Hepatocyte (in vitro differentiated cells): ENCODE measurements around the gene MYEF2.

ENCODE experiments used
- EZH2 ChIP-seq: fragments of 200-600 bp; sonication (generic); IDR thresholded peaks from 2 replicates; pipeline ENCODE4 v1.6.1; 2016; ENCODE audit warnings: antibody characterized with exemption, mild to moderate bottlenecking, borderline replicate concordance
- EZH2phosphoT487 ChIP-seq: fragments of 200-600 bp; sonication (generic); IDR thresholded peaks from one replicate; pipeline ENCODE4 v1.6.1; 2018; ENCODE audit warnings: antibody characterized with exemption, mild to moderate bottlenecking, low read depth, moderate library complexity; ENCODE audit not compliant: unreplicated experiment, severe bottlenecking
- TF ChIP-seq, protein P1 (sequence below): fragments of 200-600 bp; sonication (generic); IDR thresholded peaks from 2 replicates; pipeline ENCODE4 v1.5.1; 2016; ENCODE audit warnings: antibody characterized with exemption, mild to moderate bottlenecking; ENCODE audit not compliant: poor library complexity

DNA sequence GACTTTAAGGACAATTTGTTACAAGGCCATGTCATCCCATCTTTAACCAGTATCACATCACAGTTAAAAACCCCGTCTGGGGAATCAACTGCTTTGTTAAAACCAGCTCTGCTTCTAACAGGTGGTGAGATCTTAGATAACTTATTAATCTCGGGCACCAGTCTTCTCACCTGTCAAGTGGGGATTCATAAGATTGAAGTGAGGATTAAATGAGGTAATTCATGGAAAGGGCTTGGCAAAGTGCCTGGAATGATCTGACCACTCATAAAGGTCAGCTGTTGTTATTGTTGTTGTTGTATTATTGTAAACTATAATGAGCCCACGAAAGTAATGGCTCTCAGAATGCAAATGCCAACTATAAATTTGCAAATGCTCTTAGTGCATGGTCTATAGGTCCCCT, 87.4 kb downstream of the MYEF2 start:
- TF ChIP-seq, protein P1, sequence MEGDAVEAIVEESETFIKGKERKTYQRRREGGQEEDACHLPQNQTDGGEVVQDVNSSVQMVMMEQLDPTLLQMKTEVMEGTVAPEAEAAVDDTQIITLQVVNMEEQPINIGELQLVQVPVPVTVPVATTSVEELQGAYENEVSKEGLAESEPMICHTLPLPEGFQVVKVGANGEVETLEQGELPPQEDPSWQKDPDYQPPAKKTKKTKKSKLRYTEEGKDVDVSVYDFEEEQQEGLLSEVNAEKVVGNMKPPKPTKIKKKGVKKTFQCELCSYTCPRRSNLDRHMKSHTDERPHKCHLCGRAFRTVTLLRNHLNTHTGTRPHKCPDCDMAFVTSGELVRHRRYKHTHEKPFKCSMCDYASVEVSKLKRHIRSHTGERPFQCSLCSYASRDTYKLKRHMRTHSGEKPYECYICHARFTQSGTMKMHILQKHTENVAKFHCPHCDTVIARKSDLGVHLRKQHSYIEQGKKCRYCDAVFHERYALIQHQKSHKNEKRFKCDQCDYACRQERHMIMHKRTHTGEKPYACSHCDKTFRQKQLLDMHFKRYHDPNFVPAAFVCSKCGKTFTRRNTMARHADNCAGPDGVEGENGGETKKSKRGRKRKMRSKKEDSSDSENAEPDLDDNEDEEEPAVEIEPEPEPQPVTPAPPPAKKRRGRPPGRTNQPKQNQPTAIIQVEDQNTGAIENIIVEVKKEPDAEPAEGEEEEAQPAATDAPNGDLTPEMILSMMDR = no peak
- TF ChIP-seq EZH2 (no peak), EZH2phosphoT487 (no peak)
